Trophoblast cell (in vitro differentiated cells and primary cell): Measurements from ENCODE around the gene P2RY2.

ENCODE experiments used
- DNase-seq, 2 donors: peaks; one replicate each; pipeline ENCODE4 v3.0.0-alpha.2; 2016
- H2AFZ ChIP-seq: 2 replicates; pipeline ENCODE4 v1.6.1; 2013; ENCODE audit warnings: low read length, moderate library complexity, mild to moderate bottlenecking; ENCODE audit not compliant: insufficient read depth, poor library complexity
- H2AK5ac ChIP-seq: 2 replicates; pipeline ENCODE4 v1.6.1; 2013; ENCODE audit warnings: mild to moderate bottlenecking, low read length
- H2BK120ac ChIP-seq: 2 replicates; pipeline ENCODE4 v1.6.1; 2013; ENCODE audit warnings: low read length, mild to moderate bottlenecking, moderate library complexity; ENCODE audit not compliant: insufficient read depth, poor library complexity
- H2BK12ac ChIP-seq: 2 replicates; pipeline ENCODE4 v1.6.1; 2013; ENCODE audit warnings: mild to moderate bottlenecking, low read length, moderate library complexity
- H2BK5ac ChIP-seq: 2 replicates; pipeline ENCODE4 v1.6.1; 2013; ENCODE audit warnings: low read length, low read depth, moderate library complexity, mild to moderate bottlenecking; ENCODE audit not compliant: poor library complexity
- H3K14ac ChIP-seq: 2 replicates; pipeline ENCODE4 v1.6.1; 2013; ENCODE audit warnings: mild to moderate bottlenecking, low read length
- H3K18ac ChIP-seq: 2 replicates; pipeline ENCODE4 v1.6.1; 2013; ENCODE audit warnings: mild to moderate bottlenecking, low read length
- H3K23ac ChIP-seq: 2 replicates; pipeline ENCODE4 v1.6.1; 2013; ENCODE audit warnings: low read length
- H3K27ac ChIP-seq: 2 replicates; pipeline ENCODE4 v1.5.1; 2013; ENCODE audit warnings: low read depth, mild to moderate bottlenecking, inconsistent platforms, low read length, moderate library complexity
- H3K27me3 ChIP-seq: 2 replicates; pipeline ENCODE4 v1.6.1; 2013; ENCODE audit warnings: inconsistent platforms, mild to moderate bottlenecking, low read length, moderate library complexity; ENCODE audit not compliant: insufficient read depth
- H3K36me3 ChIP-seq, 2 experiments: 1 replicate in 1 of 2; 2 replicates in 1 of 2; pipeline ENCODE4 v1.6.1; 2013; ENCODE audit warnings: low read length in 2 of 2, mild to moderate bottlenecking in 2 of 2, moderate library complexity in 1 of 2; ENCODE audit not compliant: insufficient read depth in 2 of 2, control insufficient read depth in 1 of 2
- H3K4ac ChIP-seq: 2 replicates; pipeline ENCODE4 v1.6.1; 2013; ENCODE audit warnings: low read depth, mild to moderate bottlenecking, low read length, moderate library complexity
- H3K4me1 ChIP-seq, 2 experiments: 1 replicate in 1 of 2; 2 replicates in 1 of 2; pipeline ENCODE4 v1.6.1; 2013; ENCODE audit warnings: low read length in 2 of 2, mild to moderate bottlenecking in 2 of 2, moderate library complexity in 1 of 2; ENCODE audit not compliant: insufficient read depth in 2 of 2, control insufficient read depth in 1 of 2
- H3K4me2 ChIP-seq: 2 replicates; pipeline ENCODE4 v1.6.1; 2013; ENCODE audit warnings: inconsistent platforms, mild to moderate bottlenecking, low read length, moderate library complexity
- H3K4me3 ChIP-seq: 2 replicates; pipeline ENCODE4 v1.5.1; 2013; ENCODE audit warnings: mild to moderate bottlenecking, low read depth, low read length, inconsistent platforms
- H3K79me1 ChIP-seq: one replicate; pipeline ENCODE4 v1.6.1; 2013; ENCODE audit warnings: low read length
- H3K79me2 ChIP-seq: 2 replicates; pipeline ENCODE4 v1.6.1; 2013; ENCODE audit warnings: low read length, mild to moderate bottlenecking; ENCODE audit not compliant: control insufficient read depth, insufficient read depth, poor library complexity
- H3K9ac ChIP-seq: 2 replicates; pipeline ENCODE4 v1.6.1; 2013; ENCODE audit warnings: mild to moderate bottlenecking, low read length
- H3K9me3 ChIP-seq: 2 replicates; pipeline ENCODE4 v1.6.1; 2013; ENCODE audit warnings: low read depth, mild to moderate bottlenecking, control low read depth, inconsistent platforms, low read length; ENCODE audit not compliant: insufficient read depth
- H4K12ac ChIP-seq: 2 replicates; pipeline ENCODE4 v1.6.1; 2013; ENCODE audit warnings: low read depth, mild to moderate bottlenecking, low read length, moderate library complexity
- H4K8ac ChIP-seq: 2 replicates; pipeline ENCODE4 v1.6.1; 2013; ENCODE audit warnings: low read depth, mild to moderate bottlenecking, low read length, moderate library complexity
- H4K91ac ChIP-seq: one replicate; pipeline ENCODE4 v1.6.1; 2013; ENCODE audit warnings: low read depth, mild to moderate bottlenecking, low read length, moderate library complexity
- WGBS: extraction: QIAGEN DNeasy Blood & Tissue Kit; methylation state at CpG from one replicate; pipeline ENCODE4 v1.1.7; 2013; ENCODE audit warnings: missing lambda C conversion rate; ENCODE audit not compliant: insufficient read length, insufficient coverage; ENCODE audit errors: extremely low coverage; 5-methylcytosine and 5-hydroxymethylcytosine counted together

The P2RY2 gene

DNA sequence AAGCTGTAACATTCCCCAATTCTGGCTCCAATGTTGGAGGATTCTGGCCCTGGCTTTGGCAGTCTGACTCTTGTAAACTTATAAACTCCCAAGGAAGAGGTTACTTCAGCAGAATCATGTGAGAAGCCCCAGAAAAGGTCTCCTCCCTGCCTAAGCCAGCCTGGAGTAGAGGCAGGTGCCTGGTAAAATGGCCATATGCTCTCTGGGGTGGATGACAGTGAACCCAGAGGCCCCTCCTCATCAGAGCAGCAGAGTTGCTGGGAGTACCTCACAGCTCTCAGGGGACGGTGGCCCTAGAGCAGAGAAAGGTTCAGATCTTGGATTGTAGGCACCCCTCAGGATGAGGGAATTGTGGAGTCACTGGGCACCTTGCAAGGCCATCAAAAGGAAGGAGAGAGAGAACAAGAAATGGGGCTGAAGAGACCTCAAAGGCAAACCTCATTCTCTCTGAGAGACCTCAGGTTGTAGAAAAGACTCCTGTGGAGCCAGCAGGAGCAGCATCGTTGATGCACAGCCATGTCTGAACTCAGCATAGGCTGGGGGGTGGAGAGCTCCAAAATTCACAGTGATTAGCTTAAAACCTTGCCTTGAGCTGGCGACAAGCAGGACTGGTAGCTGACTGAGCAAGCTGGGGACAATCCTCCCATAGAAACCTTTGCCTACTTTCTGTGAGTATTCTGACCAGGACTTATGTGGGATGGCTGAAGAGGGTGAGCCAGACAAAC, 49.2 kb downstream of the P2RY2 start:
- Histone ChIP-seq H3K79me2 (peaks cover 16% of the 10 kb centered on the region), H3K4me1 (peaks cover 49 to 50% of the 10 kb centered on the region in 2 experiments), H2BK5ac (no peak overlapping the region), H3K4ac (peak overlapping the region; percentile 22), H2BK120ac (no peak overlapping the region), H4K8ac (no peak overlapping the region), H3K36me3 (no peaks in the 10 kb centered on the region), H2BK12ac (peak overlapping the region; percentile 29), H3K4me2 (no peak overlapping the region), H4K91ac (peak overlapping the region; percentile 15), H3K14ac (no peak overlapping the region), H3K23ac (no peak overlapping the region), H4K12ac (no peak overlapping the region), H3K4me3 (no peak overlapping the region), H3K18ac (no peak overlapping the region), H3K9me3 (no peaks in the 10 kb centered on the region), H3K27ac (no peak overlapping the region), H3K9ac (no peak overlapping the region), H3K79me1 (peaks cover 33% of the 10 kb centered on the region), H2AK5ac (peak overlapping the region; percentile 9), H2AFZ (no peak overlapping the region), H3K27me3 (no peaks in the 10 kb centered on the region)
- no CpG with 5 or more reads among the region's 3 CpGs for WGBS
- DNase-seq, result no peak

DNA sequence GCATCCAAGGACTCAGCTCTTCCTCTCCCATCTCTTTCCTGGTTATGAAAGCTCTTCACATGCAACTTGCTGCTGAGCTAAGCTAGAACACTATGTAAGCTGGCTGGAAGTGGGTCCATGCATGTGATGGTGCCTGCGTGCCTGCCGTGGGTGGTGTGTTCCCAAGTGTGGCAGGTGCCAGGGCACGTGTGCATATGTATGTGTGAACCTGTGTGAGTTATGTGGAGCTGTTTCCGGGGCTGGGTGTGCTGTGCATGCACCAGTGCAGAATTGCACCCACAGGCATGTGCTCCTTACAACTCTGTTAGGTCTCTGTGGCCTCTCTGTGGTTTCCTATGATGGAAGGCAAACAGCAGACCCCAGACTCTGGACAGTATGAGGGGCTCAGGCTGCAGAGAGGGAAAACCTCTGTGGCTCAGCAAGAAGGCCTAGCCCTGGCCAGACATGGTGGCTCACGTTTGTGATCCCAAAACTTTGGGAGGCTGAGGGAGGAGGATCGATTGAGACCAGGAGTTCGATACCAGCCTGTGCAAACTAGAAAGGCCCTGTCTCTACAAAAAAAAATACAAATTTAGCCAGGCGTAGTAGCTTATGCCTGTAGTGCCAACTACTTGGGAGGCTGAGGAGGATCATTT, 49.9 kb downstream of the P2RY2 start:
- H4K12ac ChIP-seq, result no peak overlapping the region
- H2BK120ac ChIP-seq, result no peak overlapping the region
- H2BK5ac ChIP-seq, result no peak overlapping the region

DNA sequence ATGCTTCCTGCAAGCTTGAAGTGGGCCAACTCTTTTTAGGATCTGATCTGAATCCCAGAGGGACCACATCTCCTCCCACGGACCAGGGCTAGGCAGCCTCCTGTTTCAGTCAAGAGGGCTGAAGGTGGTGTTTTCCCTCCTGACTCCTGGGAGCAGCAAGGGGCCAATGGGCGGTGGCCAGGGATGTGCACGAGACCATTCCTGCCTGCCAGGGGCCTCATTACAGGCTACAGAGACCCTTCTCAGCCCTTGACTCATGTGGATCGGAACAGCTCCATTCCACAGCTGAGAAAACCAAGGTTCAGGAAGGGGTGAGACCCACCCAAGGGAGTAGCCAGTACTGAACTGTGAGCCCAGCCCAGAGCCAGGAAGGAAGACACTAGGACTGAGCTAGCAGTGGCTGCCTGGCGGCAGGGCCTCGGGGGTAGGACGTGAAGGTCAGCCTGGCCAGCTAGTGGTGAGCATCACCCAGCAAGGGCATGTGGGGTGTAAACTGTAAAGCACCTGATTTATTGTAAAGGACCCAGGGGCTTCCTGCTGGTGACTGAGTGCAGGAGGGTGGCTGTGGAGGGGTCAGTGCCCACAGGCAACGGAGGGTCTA, 50.7 kb downstream of the P2RY2 start:
- Histone ChIP-seq H3K27me3 (no peaks in the 10 kb centered on the region), H2AK5ac (peak overlapping the region; percentile 77), H3K9ac (no peak overlapping the region), H3K14ac (peak overlapping the region; percentile 4), H3K4me1 (peaks cover 57 to 59% of the 10 kb centered on the region in 2 experiments), H3K4me2 (no peak overlapping the region), H3K27ac (peak overlapping the region; percentile 60), H2BK5ac (peak overlapping the region; percentile 27), H3K79me1 (peaks cover 45% of the 10 kb centered on the region), H2BK120ac (peak overlapping the region; percentile 62), H3K9me3 (no peaks in the 10 kb centered on the region), H3K36me3 (no peaks in the 10 kb centered on the region), H4K12ac (no peak overlapping the region), H4K8ac (peak overlapping the region; percentile 31), H4K91ac (peak overlapping the region; percentile 52), H3K4ac (no peak overlapping the region), H2BK12ac (peak overlapping the region; percentile 78), H3K18ac (peak overlapping the region; percentile 57), H3K4me3 (no peak overlapping the region), H3K23ac (no peak overlapping the region), H3K79me2 (peaks cover 28% of the 10 kb centered on the region), H2AFZ (no peak overlapping the region)
- no CpG with 5 or more reads among the region's 8 CpGs for WGBS
- DNase-seq, result no peak

More for the DNA sequence above, 49.9 kb downstream of the P2RY2 start:
- Histone ChIP-seq H3K27ac (no peak overlapping the region), H3K36me3 (no peaks in the 10 kb centered on the region), H3K14ac (no peak overlapping the region), H3K9me3 (no peaks in the 10 kb centered on the region), H3K79me2 (peaks cover 22% of the 10 kb centered on the region), H3K9ac (no peak overlapping the region), H2BK12ac (no peak overlapping the region), H3K18ac (peak overlapping the region; percentile 7), H3K27me3 (no peaks in the 10 kb centered on the region), H3K4ac (no peak overlapping the region), H2AK5ac (no peak overlapping the region), H3K79me1 (peaks cover 40% of the 10 kb centered on the region), H3K4me3 (no peak overlapping the region), H4K8ac (no peak overlapping the region), H3K23ac (no peak overlapping the region), H2AFZ (no peak overlapping the region), H3K4me2 (no peak overlapping the region), H3K4me1 (peaks cover 54 to 56% of the 10 kb centered on the region in 2 experiments), H4K91ac (no peak overlapping the region)
- no CpG with 5 or more reads among the region's 8 CpGs for WGBS
- DNase-seq, result no peak

DNA sequence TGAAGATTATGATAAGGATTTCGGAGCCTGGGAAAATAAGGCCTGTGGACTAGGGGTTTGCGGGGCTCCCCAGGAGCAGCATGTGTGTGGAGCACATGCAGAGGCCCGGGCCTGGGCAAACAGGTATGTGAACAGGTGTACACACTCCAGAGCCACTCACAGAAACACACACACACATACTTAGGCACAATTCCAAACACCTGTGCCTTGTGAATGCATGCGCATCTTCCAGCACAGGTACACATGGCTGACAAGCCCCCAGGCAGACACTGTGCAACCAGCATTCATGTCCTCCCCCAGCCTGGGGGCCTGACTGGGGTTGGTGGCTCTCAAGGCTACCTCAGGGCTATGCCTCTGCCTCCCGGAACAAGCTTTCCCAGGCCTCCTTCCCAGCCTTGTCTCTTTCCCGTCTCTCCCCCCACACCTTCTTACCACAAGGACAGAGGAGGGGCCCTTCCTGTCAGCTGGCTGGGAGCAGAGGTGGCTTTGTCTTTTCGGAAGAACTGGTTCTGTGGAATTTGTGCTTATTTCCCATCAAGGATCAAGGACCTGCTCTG, 51.5 kb downstream of the P2RY2 start:
- WGBS, result no CpG with 5 or more reads among the region's 7 CpGs
- no peak overlapping the region for H4K12ac ChIP-seq
- H3K4me2 ChIP-seq, result peak overlapping the region; percentile 5
- peaks cover 43% of the 10 kb centered on the region for H3K79me1 ChIP-seq
- H2BK120ac ChIP-seq, result peak overlapping the region; percentile 62
- no peak overlapping the region for H3K4me3 ChIP-seq
- no peak overlapping the region for H3K4ac ChIP-seq
- peak overlapping the region; percentile 8 for H2BK12ac ChIP-seq
- H3K79me2 ChIP-seq, result peaks cover 29% of the 10 kb centered on the region
- peak overlapping the region; percentile 98 for H3K27ac ChIP-seq
- H3K27me3 ChIP-seq, result no peaks in the 10 kb centered on the region
- peak; percentile 99 for DNase-seq
- H3K9ac ChIP-seq, result no peak overlapping the region
- no peak overlapping the region for H2AK5ac ChIP-seq
- peak overlapping the region; percentile 21 for H3K14ac ChIP-seq
- peaks cover 55 to 58% of the 10 kb centered on the region in 2 experiments for H3K4me1 ChIP-seq
- H2BK5ac ChIP-seq, result peak overlapping the region; percentile 5
- peak overlapping the region; percentile 38 for H3K18ac ChIP-seq
- H4K91ac ChIP-seq, result peak overlapping the region; percentile 52
- H3K36me3 ChIP-seq, result no peaks in the 10 kb centered on the region
- no peak overlapping the region for H3K23ac ChIP-seq
- no peak overlapping the region for H2AFZ ChIP-seq
- no peak overlapping the region for H4K8ac ChIP-seq
- no peaks in the 10 kb centered on the region for H3K9me3 ChIP-seq
